Lung (tissue), 12 donors: ENCODE data around the gene RAB6A. TPM values are rescaled to one million over a fixed set of nuclear protein-coding genes. Genes with fewer than 3 reads are reported as not detected.

ENCODE experiments used
- ATAC-seq: fragments of 200-7000 bp; cut with Tn5 transposase; one replicate; pipeline ENCODE4 v1.9.1; 2020; ENCODE audit warnings: moderate number of reproducible peaks; ENCODE audit not compliant: insufficient read depth, low FRiP score
- DNase-seq, 3 donors: peaks; one replicate each; pipeline ENCODE4 v3.0.0-alpha.2; 2013 to 2017
- H3K27ac ChIP-seq, 2 donors: one replicate each; pipeline ENCODE4 v1.5.1; 2013; ENCODE audit warnings: mild to moderate bottlenecking in 2 of 2, moderate library complexity in 2 of 2, control low read depth in 1 of 2, inconsistent platforms in 1 of 2, low read depth in 1 of 2, low read length in 1 of 2
- H3K27me3 ChIP-seq, 3 donors: one replicate each; pipeline ENCODE4 v1.5.1; 2013; ENCODE audit warnings: low read length in 2 of 3; ENCODE audit not compliant: control insufficient read depth in 3 of 3, insufficient read depth in 3 of 3
- H3K36me3 ChIP-seq, 4 donors: one replicate each; pipeline ENCODE4 v1.5.1; 2013; ENCODE audit warnings: low read length in 4 of 4, mild to moderate bottlenecking in 1 of 4, moderate library complexity in 1 of 4; ENCODE audit not compliant: control insufficient read depth in 4 of 4, insufficient read depth in 4 of 4
- H3K4me1 ChIP-seq, 5 donors: one replicate each; pipeline ENCODE4 v1.5.1; 2013; ENCODE audit warnings: low read length in 5 of 5, mild to moderate bottlenecking in 2 of 5, moderate library complexity in 1 of 5; ENCODE audit not compliant: control insufficient read depth in 5 of 5, insufficient read depth in 5 of 5
- H3K4me3 ChIP-seq: one replicate; pipeline ENCODE4 v1.5.1; 2013; ENCODE audit warnings: mild to moderate bottlenecking, control low read depth, moderate library complexity
- H3K9ac ChIP-seq, 2 donors: one replicate each; pipeline ENCODE4 v1.5.1; 2013; ENCODE audit warnings: low read length in 2 of 2, control low read depth in 1 of 2; ENCODE audit not compliant: insufficient read depth in 1 of 2
- H3K9me3 ChIP-seq, 4 donors: one replicate each; pipeline ENCODE4 v1.5.1; 2013; ENCODE audit warnings: low read length in 3 of 4, mild to moderate bottlenecking in 1 of 4, moderate library complexity in 1 of 4; ENCODE audit not compliant: control insufficient read depth in 4 of 4, insufficient read depth in 3 of 4
- WGBS, 2 donors: extraction: QIAGEN DNeasy Blood & Tissue Kit; methylation state at CpG; one replicate each; pipeline ENCODE4 v1.1.7; 2013; 5-methylcytosine and 5-hydroxymethylcytosine counted together
- polyA plus RNA-seq, 2 donors: library from polyadenylated mRNA; stranded (reverse); fragments of 200-250 nt; gene quantifications; one replicate each; pipeline ENCODE4 v1.2.1, GENCODE V29; 2013
- total RNA-seq, 2 donors: library from RNA; depleted of rRNA in 1 of 2; stranded (reverse); fragments of >200 nt in 1 of 2; gene quantifications; one replicate each; pipeline ENCODE4 v1.2.1, GENCODE V29; 2014 to 2021
- TF ChIP-seq, protein P1 (sequence below): IDR thresholded peaks from 2 replicates; pipeline ENCODE4 v1.5.1; 2012; ENCODE audit warnings: mild to moderate bottlenecking; ENCODE audit errors: control extremely low read depth, extremely low read depth
- donor health status: control.
- donor health status: control.
- donor health status: Bipolar disorder and iron deficiency.
- donor health status: healthy.
- donor health status: DM: yes; HTN: yes; CAD: no.

Gene RAB6A
- total and polyA plus RNA-seq, 4 donors: 45.8 to 159 (median 81.8) TPM

DNA sequence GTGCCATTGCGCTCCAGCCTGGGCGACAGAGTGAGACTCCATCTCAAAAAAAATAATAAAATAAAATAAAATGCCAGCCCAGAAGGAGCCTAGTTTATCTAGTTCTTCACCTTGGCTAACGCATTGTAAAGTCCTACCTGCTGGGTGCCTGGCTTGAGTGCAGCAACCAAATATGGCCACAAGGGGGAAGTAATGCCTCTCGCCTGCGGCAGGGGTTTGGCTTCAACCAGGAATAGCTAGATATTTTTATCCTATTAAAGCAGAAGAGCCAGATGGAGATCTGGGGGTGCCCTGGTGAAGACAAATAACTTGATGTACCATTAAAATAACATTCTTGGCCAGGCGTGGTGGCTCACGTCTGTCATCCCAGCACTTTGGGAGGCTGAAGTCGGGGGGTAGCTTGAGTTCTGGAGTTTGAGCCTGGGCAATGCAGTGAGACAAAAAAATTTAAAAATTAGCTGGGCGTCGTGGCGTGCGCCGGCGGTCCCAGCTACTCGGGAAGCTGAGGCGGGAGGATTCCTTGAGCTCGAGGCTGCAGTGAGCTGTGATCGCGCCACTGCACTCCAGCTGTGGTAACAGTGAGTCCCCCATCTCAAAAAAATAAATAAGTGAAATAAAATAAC is 135.1 kb downstream of the RAB6A start:
- H3K27me3 ChIP-seq: peaks cover 0 to 5% (median 0%) of the 10 kb centered on the region in 3 donors
- H3K9ac ChIP-seq: no peak overlapping the region
- no peak overlapping the region for H3K4me3 ChIP-seq
- ATAC-seq: no peak
- H3K9me3 ChIP-seq: no peaks in the 10 kb centered on the region
- H3K4me1 ChIP-seq: no peaks in the 10 kb centered on the region
- no peaks in the 10 kb centered on the region for H3K36me3 ChIP-seq
- no peak overlapping the region for H3K27ac ChIP-seq
- TF ChIP-seq, protein P1, sequence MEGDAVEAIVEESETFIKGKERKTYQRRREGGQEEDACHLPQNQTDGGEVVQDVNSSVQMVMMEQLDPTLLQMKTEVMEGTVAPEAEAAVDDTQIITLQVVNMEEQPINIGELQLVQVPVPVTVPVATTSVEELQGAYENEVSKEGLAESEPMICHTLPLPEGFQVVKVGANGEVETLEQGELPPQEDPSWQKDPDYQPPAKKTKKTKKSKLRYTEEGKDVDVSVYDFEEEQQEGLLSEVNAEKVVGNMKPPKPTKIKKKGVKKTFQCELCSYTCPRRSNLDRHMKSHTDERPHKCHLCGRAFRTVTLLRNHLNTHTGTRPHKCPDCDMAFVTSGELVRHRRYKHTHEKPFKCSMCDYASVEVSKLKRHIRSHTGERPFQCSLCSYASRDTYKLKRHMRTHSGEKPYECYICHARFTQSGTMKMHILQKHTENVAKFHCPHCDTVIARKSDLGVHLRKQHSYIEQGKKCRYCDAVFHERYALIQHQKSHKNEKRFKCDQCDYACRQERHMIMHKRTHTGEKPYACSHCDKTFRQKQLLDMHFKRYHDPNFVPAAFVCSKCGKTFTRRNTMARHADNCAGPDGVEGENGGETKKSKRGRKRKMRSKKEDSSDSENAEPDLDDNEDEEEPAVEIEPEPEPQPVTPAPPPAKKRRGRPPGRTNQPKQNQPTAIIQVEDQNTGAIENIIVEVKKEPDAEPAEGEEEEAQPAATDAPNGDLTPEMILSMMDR: peak; percentile 88
- WGBS, 2 donors: 19 to 29% methylated on average over 19 of the region's 19 CpGs
- DNase-seq: peak; percentile 68 to 79 (median 71)

Other genes starting within 250 kb of the RAB6A start
- 10 to 100 TPM; 24.5 to 25.5 TPM for gene FAM168A, start 163.0 kb downstream of the RAB6A start, total RNA-seq
- 1 to 10 TPM; 6.7 to 9.7 TPM for gene FAM168A, start 163.0 kb downstream of the RAB6A start, polyA plus RNA-seq
- 10 to 100 TPM in 1 of 2 donors, 1 to 10 TPM in 1; 9.6 to 38.8 TPM for gene PLEKHB1, start 114.5 kb downstream of the RAB6A start, total RNA-seq
- gene PLEKHB1, start 114.5 kb downstream of the RAB6A start, polyA plus RNA-seq: 10 to 100 TPM in 1 of 2 donors, 1 to 10 TPM in 1; 8.1 to 14.2 TPM
- 10 to 100 TPM; 24.7 to 37.3 TPM for gene MRPL48, start 26.8 kb upstream of the RAB6A start, total RNA-seq
- gene MRPL48, start 26.8 kb upstream of the RAB6A start, polyA plus RNA-seq: 10 to 100 TPM; 20.5 to 38.1 TPM
- 10 to 100 TPM; 40.0 to 65.4 TPM for gene COA4, start 115.8 kb upstream of the RAB6A start, total RNA-seq
- 100 to 1,000 TPM in 1 of 2 donors, 10 to 100 TPM in 1; 75.0 to 105 TPM for gene COA4, start 115.8 kb upstream of the RAB6A start, polyA plus RNA-seq
- 10 to 100 TPM; 14.6 to 23.3 TPM for gene PAAF1, start 115.9 kb upstream of the RAB6A start, total RNA-seq
- gene PAAF1, start 115.9 kb upstream of the RAB6A start, polyA plus RNA-seq: 10 to 100 TPM; 10.2 to 13.3 TPM
- 10 to 100 TPM in 1 of 2 donors, 1 to 10 TPM in 1; 6.1 to 11.9 TPM for gene DNAJB13, start 190.0 kb upstream of the RAB6A start, total RNA-seq
- 1 to 10 TPM; 5.4 to 6.7 TPM for gene DNAJB13, start 190.0 kb upstream of the RAB6A start, polyA plus RNA-seq
- gene UCP2, start 221.8 kb upstream of the RAB6A start, total RNA-seq: 100 to 1,000 TPM in 1 of 2 donors, 10 to 100 TPM in 1; 74.1 to 207 TPM
- 100 to 1,000 TPM in 1 of 2 donors, 10 to 100 TPM in 1; 44.7 to 203 TPM for gene UCP2, start 221.8 kb upstream of the RAB6A start, polyA plus RNA-seq
- gene UCP3, start 248.0 kb upstream of the RAB6A start, total RNA-seq: 1 to 10 TPM; 1.7 to 2.8 TPM
- 1 to 10 TPM; 1.0 to 1.9 TPM for gene UCP3, start 248.0 kb upstream of the RAB6A start, polyA plus RNA-seq